ENCODE data around the gene AFF3.

Gene AFF3

DNA sequence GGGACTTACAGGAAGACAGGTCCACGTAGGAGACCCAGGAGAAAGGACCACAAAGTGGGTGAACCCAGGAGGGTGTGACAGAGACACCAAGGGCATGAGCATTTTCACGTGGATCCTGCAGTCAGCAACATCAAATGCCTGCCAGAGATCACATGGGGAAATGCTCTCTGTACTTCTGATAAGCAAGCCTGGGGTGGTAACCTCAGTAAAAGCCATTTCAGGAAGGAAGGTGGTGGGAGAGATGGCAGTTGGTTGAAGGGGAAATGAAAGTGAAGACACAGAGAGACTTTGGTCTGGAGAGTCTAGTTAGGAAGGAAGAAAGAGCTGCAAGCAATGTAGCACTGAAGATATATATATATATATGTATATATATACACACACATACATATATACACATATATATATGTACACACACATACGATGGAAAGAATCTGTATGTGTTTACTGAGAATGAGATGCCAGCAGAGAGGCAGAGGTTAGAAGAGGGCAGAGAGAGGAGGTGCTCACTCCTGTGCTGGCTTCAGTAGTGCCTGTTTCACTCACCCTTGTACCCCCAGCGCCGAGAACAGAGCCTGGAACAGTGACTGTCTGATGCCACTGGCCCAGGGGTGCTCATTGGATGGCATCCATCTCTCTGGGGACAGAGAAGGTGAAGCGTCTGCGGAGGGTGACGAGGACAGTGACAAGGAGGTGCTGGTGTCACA is 314.9 kb downstream of the AFF3 start:
- DNase-seq (ENCODE audit: extremely low read depth, low read depth), result no peak
- TF ChIP-seq, protein P1, sequence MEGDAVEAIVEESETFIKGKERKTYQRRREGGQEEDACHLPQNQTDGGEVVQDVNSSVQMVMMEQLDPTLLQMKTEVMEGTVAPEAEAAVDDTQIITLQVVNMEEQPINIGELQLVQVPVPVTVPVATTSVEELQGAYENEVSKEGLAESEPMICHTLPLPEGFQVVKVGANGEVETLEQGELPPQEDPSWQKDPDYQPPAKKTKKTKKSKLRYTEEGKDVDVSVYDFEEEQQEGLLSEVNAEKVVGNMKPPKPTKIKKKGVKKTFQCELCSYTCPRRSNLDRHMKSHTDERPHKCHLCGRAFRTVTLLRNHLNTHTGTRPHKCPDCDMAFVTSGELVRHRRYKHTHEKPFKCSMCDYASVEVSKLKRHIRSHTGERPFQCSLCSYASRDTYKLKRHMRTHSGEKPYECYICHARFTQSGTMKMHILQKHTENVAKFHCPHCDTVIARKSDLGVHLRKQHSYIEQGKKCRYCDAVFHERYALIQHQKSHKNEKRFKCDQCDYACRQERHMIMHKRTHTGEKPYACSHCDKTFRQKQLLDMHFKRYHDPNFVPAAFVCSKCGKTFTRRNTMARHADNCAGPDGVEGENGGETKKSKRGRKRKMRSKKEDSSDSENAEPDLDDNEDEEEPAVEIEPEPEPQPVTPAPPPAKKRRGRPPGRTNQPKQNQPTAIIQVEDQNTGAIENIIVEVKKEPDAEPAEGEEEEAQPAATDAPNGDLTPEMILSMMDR (IDR thresholded peaks at IDR 0.05; ENCODE audit: low read depth, low read length), result no peak

DNA sequence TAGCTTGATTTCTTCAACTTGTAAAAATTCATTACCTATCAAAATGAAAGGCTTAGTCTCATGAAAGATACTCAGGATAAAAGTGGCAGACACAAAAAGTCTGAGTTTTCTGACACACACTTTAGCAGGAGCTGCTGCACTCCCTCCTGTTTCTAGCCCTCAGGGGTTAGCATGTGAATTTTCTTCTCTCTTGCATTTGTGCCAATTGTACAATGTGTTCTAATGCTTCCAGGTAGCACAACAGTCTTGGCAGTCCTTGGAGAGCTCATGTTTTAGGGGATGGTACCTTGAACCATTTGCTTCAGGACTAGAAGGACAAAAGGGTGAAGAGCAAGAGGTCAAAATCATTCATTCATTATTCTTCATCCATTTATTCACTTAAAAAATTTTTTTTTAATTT is 316.8 kb downstream of the AFF3 start:
- TF ChIP-seq, protein P1 (IDR thresholded peaks at IDR 0.05; ENCODE audit: low read depth, low read length), result no peak
- DNase-seq (ENCODE audit: extremely low read depth, low read depth), result no peak

DNA sequence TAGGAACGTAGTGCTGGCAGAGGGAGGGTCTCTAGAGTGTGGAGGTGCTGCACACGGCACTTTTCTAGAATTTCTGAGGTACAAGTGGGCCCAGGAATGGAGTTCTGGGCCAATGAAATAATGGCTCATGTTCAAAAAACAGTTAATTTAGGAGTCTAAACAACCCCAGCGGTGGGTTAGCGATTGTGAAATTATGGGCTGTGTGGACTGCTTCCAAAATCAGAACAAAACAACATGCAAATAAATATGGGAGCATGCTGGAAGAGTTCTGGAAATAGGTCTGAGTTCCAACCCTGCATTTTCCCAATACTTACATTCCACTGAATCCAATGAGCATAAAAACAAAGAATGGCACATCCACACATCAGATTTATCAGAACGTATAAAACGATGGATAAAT is 317.6 kb downstream of the AFF3 start:
- TF ChIP-seq, protein P1 (IDR thresholded peaks at IDR 0.05; ENCODE audit: low read depth, low read length), result no peak
- no peak for DNase-seq (ENCODE audit: extremely low read depth, low read depth)

DNA sequence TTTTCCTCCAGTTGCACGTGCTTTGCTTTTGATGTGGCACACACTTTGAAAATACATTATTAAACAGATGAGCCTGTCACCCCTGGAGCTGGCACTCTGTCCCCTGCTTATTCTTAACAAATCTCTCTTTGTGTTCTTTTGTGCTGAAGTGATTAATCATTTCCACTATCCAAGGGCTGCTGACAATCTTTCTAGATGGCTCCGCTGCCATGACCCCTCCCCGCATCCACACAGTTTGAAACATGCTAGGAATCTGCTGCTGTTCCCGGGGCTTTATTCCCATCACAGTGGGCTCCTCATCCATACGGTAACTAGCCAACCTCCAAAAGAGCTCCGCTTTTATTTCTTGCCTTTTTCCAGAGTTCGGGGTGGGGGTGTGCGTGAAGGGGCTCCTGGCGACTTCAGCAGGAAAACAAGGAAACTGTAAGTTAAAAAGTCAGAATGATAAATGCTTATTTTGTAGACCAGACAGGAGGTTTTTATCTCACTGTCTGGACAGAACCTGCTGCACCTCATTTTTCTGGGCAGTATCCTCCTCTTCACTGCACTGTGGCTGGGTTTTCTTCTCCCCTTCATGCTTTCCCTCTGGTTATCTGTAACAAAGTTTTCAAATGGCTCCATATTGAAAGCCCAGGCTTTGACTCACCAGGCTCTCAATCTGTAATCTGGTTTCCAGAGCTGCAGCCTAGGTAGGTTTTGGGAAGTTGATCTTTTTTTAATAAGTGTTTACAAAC is 319.7 kb downstream of the AFF3 start:
- TF ChIP-seq, protein P1 (IDR thresholded peaks at IDR 0.05; ENCODE audit: low read depth, low read length), result no peak
- DNase-seq (ENCODE audit: extremely low read depth, low read depth), result no peak

DNA sequence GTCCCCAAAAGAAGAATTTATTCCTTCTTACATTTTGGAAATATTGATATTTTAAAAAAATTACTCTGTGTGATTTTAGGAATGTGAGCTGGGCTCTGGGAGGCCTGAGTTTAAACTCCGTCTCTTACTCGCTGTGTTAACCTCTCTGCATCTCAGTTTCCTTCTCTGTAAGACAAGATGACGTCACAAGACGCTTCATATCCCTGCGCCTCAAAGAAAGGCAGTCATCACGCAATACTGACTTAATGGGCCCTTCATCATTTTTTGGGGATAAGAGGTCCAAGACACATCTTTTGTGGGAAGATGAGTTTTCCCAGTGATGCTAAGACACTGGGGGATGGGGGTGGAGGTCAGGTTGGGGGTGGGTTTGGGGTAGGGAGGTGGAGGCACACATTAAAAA is 320.4 kb downstream of the AFF3 start:
- TF ChIP-seq, protein P1 (IDR thresholded peaks at IDR 0.05; ENCODE audit: low read depth, low read length), result no peak
- DNase-seq (ENCODE audit: extremely low read depth, low read depth), result no peak

DNA sequence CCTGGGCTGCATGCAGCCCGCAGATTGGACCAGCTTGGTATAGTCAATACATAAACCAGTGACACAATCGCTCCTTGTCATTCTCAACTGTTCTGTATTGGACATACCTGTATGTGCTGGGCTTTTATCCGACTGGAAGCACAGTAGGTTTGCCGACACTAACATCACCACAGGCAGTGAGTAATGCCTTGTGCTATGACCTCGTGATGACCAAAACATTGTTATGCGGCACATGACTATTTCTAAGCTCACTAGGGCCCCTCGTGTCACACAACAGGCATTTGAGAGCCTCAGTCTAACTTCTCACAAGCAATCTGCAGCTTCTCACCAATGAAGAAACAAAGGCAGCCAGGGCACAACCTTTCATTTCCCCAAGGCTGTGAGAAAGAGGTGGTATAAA is 320.8 kb downstream of the AFF3 start:
- DNase-seq (ENCODE audit: extremely low read depth, low read depth), result no peak
- TF ChIP-seq, protein P1 (IDR thresholded peaks at IDR 0.05; ENCODE audit: low read depth, low read length), result no peak

DNA sequence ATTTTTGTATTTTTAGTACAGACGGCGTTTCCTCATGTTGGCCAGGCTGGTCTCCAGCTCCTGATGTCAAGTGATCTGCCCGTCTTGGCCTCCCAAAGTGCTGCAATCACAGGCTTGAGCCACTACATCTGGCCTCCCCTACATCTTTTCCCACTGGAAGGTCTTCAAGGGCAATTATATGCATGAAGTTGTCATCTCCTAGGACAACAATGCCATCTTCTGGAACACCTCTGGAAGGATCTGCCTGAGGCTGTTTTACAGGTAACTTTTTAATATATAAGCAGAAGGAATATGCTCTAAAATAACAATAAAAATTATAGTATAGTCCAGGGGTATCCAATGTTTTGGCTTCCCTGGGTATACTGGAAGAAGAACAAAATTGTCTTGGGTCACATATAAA is 321.4 kb downstream of the AFF3 start:
- DNase-seq (ENCODE audit: extremely low read depth, low read depth), result no peak
- TF ChIP-seq, protein P1 (IDR thresholded peaks at IDR 0.05; ENCODE audit: low read depth, low read length), result no peak

Measured in AG09319 (cell line).